NCI-H524 treated with DMSO at 0.1 percent for 48 hours (cell line): ENCODE measurements around the gene TCFL5.

Source experiments
- DNase-seq: peaks from one replicate; lab custom pipeline; 2025; lab: John Stamatoyannopoulos, UW

Gene TCFL5

DNA sequence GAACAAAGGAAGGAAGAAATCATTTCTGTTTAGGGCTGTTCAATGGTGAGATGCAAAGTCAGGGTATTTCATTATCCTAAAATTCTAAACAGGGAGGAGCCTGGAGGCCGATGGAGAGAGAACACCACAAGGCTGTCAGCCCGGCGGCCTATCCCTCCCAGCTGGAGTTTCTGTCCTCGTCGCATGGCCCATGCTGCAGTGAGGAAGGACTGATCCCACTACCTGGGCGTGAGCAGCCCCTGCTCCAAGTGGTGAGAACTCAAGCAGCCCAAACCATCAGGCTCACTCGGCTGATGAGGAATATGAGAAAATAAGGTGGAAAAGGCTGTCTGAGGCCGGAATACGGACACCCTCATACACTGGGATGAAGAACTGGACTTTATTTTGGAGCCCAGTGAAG, 33.9 kb upstream of the TCFL5 start:
- DNase-seq = no peak

DNA sequence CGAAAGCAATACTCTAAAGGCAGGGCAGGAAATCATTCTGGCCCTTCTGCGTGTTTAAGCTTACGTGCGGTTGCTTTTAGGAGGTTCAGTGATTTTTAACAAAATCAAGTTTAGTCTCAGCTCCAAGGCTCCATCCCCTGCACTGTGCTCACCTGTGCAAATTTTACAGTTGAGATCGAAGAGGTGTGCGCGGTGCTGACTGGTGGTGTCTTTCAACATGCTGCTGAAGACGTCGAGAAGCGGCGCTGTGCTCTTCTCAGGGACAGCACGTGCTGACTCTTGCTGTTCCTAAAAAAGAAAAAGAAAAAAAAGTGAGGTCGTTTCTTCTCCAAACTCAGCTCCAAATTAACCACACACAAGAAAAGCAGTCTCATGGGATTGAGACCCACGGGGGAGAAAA, 32.6 kb upstream of the TCFL5 start:
- DNase-seq = no peak

DNA sequence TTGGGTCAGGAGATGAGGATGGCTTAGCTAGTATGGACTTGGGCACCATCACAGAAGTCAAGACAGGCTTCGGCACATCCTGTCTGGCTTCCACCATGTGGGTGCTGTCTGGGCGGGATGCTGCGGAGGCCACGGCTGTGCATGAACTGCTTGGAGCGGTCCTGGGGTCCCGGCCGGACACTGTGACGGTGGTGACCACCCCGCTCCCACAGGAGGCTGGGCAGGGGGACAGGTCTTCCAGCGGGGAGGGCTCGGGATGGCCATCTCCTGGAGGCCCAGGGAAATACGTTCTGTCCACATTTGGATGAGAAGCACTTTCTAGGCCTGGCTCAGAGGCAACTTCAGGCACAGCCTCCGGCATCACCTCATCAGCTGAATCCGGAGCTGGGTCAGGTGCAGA, 32.1 kb upstream of the TCFL5 start:
- DNase-seq = no peak

DNA sequence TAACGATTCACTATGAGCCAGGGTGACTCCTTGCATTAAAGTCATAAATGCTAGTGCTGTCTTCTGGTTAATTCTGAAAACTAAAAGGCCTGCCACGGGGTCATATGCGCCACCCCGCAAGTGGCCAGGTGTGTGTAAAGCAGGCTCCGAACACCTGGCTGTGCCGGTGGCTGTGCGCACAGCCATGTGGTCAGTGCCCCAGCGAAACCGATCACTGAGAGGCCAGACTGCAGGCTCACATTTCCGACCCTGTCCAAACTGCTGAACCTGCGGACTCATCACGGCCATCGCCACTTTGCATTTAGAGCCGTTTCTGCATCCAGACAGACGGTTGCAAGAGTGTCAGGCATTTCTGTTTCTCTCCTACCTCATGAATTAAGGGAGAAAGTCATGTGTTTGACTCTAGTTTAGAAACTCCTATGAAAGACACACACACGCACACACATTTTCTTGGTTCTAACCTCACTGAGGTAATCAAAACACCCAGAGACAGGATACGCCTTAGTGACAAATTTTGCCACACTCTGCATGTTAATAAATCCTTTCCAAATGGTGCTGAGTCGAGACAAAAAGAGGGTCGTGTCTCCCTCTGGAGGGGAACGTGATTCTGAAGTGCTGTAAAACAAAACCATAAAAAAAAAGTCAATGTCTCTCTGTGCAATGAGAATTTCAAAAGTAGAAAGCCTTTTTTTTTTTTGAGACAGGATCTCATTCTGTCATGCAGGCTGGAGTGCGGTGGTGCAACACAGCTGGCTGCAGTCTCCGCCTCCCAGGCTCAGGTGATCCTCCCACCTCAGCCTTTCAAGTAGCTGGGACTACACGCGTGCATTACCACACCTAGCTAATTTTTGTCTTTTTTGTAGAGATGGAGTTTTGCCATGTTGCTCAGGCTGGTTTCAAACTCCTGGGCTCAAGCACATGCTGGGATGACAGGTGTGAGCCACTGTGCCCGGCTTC, 31.0 kb upstream of the TCFL5 start:
- no peak for DNase-seq

GRCh38 chr20:62891111-62891510, 29.5 kb upstream of the TCFL5 start:
- no peak for DNase-seq

DNA sequence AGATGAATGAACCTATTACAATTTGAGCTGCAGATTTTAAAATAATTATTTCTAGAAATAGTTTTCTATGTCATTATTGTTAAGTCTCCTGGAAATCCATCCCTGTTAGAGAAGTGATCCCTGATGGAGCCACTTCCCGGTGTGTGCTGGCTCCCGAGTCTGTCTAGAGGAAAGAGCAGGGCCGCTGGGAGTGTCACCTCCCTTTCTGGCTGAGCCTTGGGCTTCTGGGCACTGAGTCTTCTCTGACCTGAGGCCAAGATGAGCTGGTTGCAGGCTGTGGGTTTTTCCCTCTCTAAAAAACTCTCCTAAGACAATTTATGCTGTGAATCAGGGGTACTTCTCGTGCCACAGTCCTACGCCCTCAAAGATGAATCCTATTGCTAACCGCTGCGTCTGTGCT, 28.8 kb upstream of the TCFL5 start:
- DNase-seq = no peak

DNA sequence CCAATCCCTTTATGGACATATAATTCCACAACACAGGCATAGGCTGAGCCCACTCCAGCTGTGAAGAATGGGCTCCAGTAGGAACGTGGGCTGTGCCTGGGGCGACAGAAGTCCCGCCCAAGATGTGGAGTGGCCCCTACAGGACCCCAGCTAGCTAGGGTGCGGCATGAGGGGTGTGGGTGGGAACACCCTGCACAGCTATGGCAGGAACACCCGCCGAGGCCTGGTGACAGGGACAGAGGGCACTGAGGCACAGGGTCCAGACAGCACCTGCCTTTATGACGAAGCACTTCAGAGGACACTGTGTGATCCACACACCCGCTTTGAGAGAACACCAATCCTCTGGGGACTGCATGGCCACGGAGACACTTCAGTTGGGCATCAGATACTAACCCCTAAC, 28.2 kb upstream of the TCFL5 start:
- DNase-seq = no peak

DNA sequence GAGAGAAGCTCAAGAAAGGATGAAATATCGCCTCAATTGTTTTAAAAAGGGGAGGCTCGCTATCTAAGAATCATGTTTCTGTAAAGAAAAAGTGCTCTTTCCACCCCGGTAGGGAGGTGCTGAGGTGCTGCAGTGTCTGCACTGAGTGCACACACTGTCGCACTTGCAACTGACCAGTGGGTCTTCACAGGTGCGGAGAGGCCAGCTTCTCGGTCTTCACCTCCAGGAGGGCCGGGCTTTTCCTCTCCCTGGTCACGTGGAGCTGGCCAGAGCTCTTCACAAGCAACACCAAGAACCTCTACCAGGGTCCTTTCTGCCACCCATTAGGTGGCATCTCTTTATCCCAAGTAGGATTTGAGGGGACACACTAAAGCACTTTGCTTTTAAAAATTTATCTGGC, 27.8 kb upstream of the TCFL5 start:
- no peak for DNase-seq

DNA sequence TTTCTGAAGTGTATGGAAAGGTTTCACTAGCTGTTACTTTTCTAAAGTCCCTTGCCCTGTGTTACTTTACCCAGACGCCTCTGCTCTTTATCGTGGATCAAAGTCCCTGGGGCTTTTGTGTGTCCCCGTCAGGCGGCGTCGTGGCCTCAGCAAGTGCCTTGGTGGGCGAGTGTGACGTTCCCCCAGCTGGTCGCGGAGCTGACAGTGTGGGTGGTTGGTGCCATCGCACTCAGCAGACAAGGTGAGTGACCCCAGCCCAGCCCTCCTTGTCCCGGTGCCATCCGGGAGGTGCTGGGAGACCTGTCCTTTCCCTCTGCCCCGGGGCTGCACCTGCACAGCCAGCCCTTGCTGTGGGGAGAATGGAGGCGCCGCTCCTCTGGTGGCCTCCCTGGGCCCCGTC, 27.3 kb upstream of the TCFL5 start:
- no peak for DNase-seq

- no peak for DNase-seq
Observed at GRCh38 chr20:62888406-62888805, 26.8 kb upstream of the TCFL5 start.

- DNase-seq = no peak
Observed at GRCh38 chr20:62887860-62888239, 26.2 kb upstream of the TCFL5 start.

GRCh38 chr20:62887152-62887859, 25.7 kb upstream of the TCFL5 start:
- DNase-seq = no peak

GRCh38 chr20:62886709-62887058, 25.1 kb upstream of the TCFL5 start:
- DNase-seq = no peak

GRCh38 chr20:62885896-62886708, 24.5 kb upstream of the TCFL5 start:
- no peak for DNase-seq

GRCh38 chr20:62885046-62885895, 23.6 kb upstream of the TCFL5 start:
- no peak for DNase-seq

DNA sequence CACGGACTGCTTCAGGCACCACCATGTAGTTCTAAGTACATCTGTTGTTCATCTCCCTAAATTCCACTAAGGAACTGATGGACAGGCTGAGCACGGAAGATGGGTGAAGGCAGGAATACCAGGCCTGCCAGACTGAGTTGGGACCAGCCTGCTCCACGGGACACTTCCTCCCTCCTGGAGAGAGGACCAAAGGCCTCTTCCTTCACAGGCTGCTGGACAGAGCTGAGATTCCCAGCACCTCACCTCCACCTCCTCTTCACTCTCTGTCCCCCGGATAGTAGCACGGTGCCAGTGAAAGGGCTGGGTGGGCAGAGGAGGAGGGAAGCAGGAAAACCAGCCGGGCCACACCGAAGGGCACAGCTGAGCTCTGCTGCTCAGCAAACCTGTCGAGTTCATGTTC, 22.9 kb upstream of the TCFL5 start:
- no peak for DNase-seq

DNA sequence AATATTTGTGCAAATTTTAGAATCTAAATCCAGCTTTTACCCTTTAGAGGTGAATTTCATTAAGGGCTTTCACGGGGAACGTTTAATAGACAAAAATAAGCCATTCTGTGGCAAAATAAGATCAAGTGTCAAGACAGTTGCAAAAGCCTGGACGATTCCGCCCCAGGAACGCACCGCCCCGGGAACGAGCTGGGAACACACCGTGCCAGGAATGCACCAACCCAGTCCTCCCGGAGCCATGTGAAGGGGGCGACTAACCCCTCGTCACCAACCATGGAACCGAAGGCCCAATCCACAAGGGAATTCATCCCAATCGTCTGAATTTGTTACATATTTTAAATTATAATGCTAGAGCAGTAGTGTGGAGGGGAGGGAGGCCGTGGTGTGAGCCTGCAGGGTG, 20.8 kb upstream of the TCFL5 start:
- no peak for DNase-seq

GRCh38 chr20:62881662-62882395, 20.2 kb upstream of the TCFL5 start:
- DNase-seq = no peak

DNA sequence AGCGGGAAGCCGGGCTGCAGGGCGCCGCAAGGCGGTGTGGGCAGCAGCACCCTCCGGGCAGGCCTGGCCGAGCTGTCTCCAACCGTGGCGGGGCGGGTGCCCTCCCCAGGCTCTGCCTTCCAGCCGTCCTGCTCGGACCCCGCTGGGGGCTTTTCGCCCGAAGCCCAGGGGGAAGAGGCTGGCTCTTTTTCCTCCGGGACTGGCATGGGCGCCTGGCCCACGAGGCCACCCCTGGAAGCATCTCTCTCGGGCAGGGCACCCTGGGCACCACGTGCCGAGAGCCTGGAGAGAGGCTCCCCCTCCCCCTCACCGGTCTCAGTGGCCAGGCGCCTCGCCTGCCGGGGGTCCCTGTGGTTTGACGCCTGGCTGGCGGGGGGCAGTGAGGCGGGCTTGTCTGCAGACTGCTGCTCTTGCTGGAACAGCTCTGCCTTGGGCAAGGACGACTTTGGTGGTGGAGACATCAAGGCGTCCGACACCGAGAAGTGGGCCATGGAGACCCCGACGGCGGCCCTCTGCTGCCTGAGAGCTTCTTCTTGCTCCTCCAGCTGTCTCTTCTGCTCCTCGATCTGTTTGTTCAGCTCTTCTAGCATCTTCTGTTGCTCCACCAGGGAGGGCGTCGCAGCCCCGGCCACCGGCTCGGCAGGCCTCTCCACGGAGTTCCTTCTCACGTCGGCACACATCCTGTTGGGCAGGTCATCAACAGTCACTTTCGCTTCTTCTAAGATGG, 19.5 kb upstream of the TCFL5 start:
- no peak for DNase-seq
